KMS-11 (cell line): ENCODE measurements around the gene KRT74.

Source experiments
- H2AFZ ChIP-seq: fragments of 200-600 bp; sonication (generic); 2 replicates; pipeline ENCODE4 v1.6.1; 2016; ENCODE audit warnings: antibody characterized with exemption, mixed run types, low read depth
- H3K27ac ChIP-seq: fragments of 200-600 bp; sonication (generic); 2 replicates; pipeline ENCODE4 v1.6.1; 2016; ENCODE audit warnings: mild to moderate bottlenecking, mixed run types
- H3K27me3 ChIP-seq: fragments of 200-600 bp; sonication (generic); 2 replicates; pipeline ENCODE4 v1.6.1; 2017; ENCODE audit warnings: mild to moderate bottlenecking, low read depth, mixed run types, moderate library complexity; ENCODE audit not compliant: insufficient read depth
- H3K36me3 ChIP-seq: fragments of 200-600 bp; sonication (generic); 2 replicates; pipeline ENCODE4 v1.6.1; 2017; ENCODE audit warnings: mild to moderate bottlenecking, mixed run types; ENCODE audit not compliant: insufficient read depth
- H3K4me1 ChIP-seq: fragments of 200-600 bp; sonication (generic); 2 replicates; pipeline ENCODE4 v1.6.1; 2016; ENCODE audit warnings: mild to moderate bottlenecking, low read depth, mixed run types; ENCODE audit not compliant: poor library complexity, severe bottlenecking
- H3K4me2 ChIP-seq: fragments of 200-600 bp; sonication (generic); 2 replicates; pipeline ENCODE4 v1.7.0; 2016; ENCODE audit warnings: mild to moderate bottlenecking, mixed run types
- H3K4me3 ChIP-seq: fragments of 200-600 bp; sonication (generic); IDR thresholded peaks from 2 replicates; pipeline ENCODE4 v1.6.1; 2017; ENCODE audit warnings: low read depth, low read length, mixed read lengths; ENCODE audit not compliant: insufficient read depth
- H3K79me2 ChIP-seq: fragments of 200-600 bp; sonication (generic); 2 replicates; pipeline ENCODE4 v1.6.1; 2016; ENCODE audit warnings: low read depth, mixed run types; ENCODE audit not compliant: insufficient read depth
- H3K9ac ChIP-seq: fragments of 200-600 bp; sonication (generic); 2 replicates; pipeline ENCODE4 v1.6.1; 2016; ENCODE audit warnings: mild to moderate bottlenecking, mixed run types
- H4K20me1 ChIP-seq: fragments of 200-600 bp; sonication (generic); 2 replicates; pipeline ENCODE4 v1.6.1; 2016; ENCODE audit warnings: mild to moderate bottlenecking, mixed run types; ENCODE audit not compliant: insufficient read depth
- CTCF ChIP-seq: fragments of 200-600 bp; sonication (generic); conservative IDR thresholded peaks from 2 replicates; pipeline ENCODE4 v1.6.1; 2017; ENCODE audit warnings: low read depth, mild to moderate bottlenecking, antibody characterized with exemption, low read length, moderate library complexity, mixed read lengths

The KRT74 gene

GRCh38 chr12:52559979-52560378 lies 13.7 kb downstream of the KRT74 start:
- Histone ChIP-seq H3K4me3 (no peak overlapping the region), H4K20me1 (no peaks in the 10 kb centered on the region), H3K9ac (no peak overlapping the region), H3K27ac (no peak overlapping the region), H3K79me2 (no peaks in the 10 kb centered on the region), H3K4me2 (no peak overlapping the region), H3K4me1 (no peaks in the 10 kb centered on the region), H2AFZ (no peak overlapping the region), H3K27me3 (peaks cover 35% of the 10 kb centered on the region; the same call in 1 of the 2 replicates), H3K36me3 (no peaks in the 10 kb centered on the region)
- no peak for TF ChIP-seq CTCF

- no peaks in the 10 kb centered on the region for H3K79me2 ChIP-seq
- H4K20me1 ChIP-seq, result no peaks in the 10 kb centered on the region
- H2AFZ ChIP-seq, result no peak overlapping the region
- no peak overlapping the region for H3K27ac ChIP-seq
- no peak for TF ChIP-seq CTCF
- H3K36me3 ChIP-seq, result no peaks in the 10 kb centered on the region
- H3K4me1 ChIP-seq, result no peaks in the 10 kb centered on the region
- H3K27me3 ChIP-seq, result peaks cover 39% of the 10 kb centered on the region; the same call in 1 of the 2 replicates
- H3K4me3 ChIP-seq, result no peak overlapping the region
- H3K4me2 ChIP-seq, result no peak overlapping the region
- H3K9ac ChIP-seq, result no peak overlapping the region
Observed at GRCh38 chr12:52558781-52559445, 14.7 kb downstream of the KRT74 start.

GRCh38 chr12:52557476-52557875 lies 16.2 kb downstream of the KRT74 start:
- H3K79me2 ChIP-seq, result no peaks in the 10 kb centered on the region
- H3K4me1 ChIP-seq, result no peaks in the 10 kb centered on the region
- no peak overlapping the region for H3K4me3 ChIP-seq
- no peak overlapping the region for H2AFZ ChIP-seq
- no peaks in the 10 kb centered on the region for H4K20me1 ChIP-seq
- H3K4me2 ChIP-seq, result no peak overlapping the region
- no peaks in the 10 kb centered on the region for H3K36me3 ChIP-seq
- H3K9ac ChIP-seq, result no peak overlapping the region
- peaks cover 54% of the 10 kb centered on the region for H3K27me3 ChIP-seq
- no peak for TF ChIP-seq CTCF
- H3K27ac ChIP-seq, result no peak overlapping the region

- Histone ChIP-seq H3K27ac (no peak overlapping the region), H3K36me3 (no peaks in the 10 kb centered on the region), H4K20me1 (no peaks in the 10 kb centered on the region), H2AFZ (no peak overlapping the region), H3K79me2 (no peaks in the 10 kb centered on the region), H3K9ac (no peak overlapping the region), H3K4me1 (no peaks in the 10 kb centered on the region), H3K4me3 (no peak overlapping the region), H3K27me3 (peaks cover 73% of the 10 kb centered on the region), H3K4me2 (no peak overlapping the region)
- TF ChIP-seq CTCF, result no peak
Observed at GRCh38 chr12:52555577-52555976, 18.1 kb downstream of the KRT74 start.
